D721Med (cell line): ENCODE results near the gene ZFPL1.
A peak's percentile ranks its signal among the peaks of the same experiment; 100 is the strongest.

Experiments
- DNase-seq: peaks from one replicate; pipeline ENCODE4 v3.0.0; 2011; ENCODE audit warnings: low spot score; ENCODE audit not compliant: insufficient read length
- FAIRE-seq: peaks from 2 replicates; lab custom pipeline; 2011; peaks lifted over from hg19 to GRCh38; lab: Jason Lieb, UNC
- TF ChIP-seq, protein P1 (sequence below): IDR thresholded peaks from 2 replicates; pipeline ENCODE4 v1.5.1; 2012; ENCODE audit warnings: mild to moderate bottlenecking, control low read depth; ENCODE audit not compliant: insufficient read depth; ENCODE audit errors: missing control alignments

Gene ZFPL1

DNA sequence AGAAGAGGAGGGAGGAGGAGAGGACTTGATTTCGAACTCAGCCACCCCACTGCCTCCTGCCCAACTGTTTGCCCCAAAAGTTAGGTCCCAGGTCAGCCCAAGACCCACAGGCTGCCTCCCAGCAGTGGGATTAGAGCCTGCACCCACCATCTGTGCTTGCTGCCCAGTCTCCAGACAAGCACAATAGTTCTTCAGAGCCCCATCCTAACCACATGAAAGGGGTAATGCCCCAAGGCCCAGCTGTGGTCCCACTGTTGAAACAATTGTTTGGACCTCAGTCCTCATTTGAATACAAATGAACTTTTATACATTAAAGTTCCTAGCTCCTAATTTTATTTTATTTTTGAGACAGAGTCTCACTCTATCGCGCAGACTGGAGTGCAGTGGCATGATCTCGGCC is 6.6 kb downstream of the ZFPL1 start:
- FAIRE-seq (no peak), DNase-seq (no peak)
- TF ChIP-seq, protein P1, sequence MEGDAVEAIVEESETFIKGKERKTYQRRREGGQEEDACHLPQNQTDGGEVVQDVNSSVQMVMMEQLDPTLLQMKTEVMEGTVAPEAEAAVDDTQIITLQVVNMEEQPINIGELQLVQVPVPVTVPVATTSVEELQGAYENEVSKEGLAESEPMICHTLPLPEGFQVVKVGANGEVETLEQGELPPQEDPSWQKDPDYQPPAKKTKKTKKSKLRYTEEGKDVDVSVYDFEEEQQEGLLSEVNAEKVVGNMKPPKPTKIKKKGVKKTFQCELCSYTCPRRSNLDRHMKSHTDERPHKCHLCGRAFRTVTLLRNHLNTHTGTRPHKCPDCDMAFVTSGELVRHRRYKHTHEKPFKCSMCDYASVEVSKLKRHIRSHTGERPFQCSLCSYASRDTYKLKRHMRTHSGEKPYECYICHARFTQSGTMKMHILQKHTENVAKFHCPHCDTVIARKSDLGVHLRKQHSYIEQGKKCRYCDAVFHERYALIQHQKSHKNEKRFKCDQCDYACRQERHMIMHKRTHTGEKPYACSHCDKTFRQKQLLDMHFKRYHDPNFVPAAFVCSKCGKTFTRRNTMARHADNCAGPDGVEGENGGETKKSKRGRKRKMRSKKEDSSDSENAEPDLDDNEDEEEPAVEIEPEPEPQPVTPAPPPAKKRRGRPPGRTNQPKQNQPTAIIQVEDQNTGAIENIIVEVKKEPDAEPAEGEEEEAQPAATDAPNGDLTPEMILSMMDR = no peak

DNA sequence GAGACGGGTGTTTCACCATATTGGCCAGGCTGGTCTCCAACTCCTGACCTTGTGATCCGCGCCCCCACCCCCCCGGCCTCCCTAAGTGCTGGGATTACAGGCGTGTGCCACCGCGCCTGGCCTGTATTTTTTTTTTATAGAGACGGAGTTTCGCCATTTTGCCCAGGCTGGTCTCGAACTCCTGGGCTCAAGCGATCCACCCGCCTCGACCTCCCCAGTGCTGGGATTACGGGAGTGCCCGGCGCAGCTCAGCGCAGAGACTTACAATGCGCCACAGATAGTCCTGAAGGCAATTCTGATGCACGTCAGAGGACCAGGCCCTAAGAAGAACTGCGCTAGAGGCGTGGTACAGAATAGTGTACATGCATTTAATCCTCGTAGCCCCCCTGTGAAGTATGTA is 11.4 kb downstream of the ZFPL1 start:
- FAIRE-seq (no peak), DNase-seq (no peak)
- TF ChIP-seq, protein P1 = no peak

DNA sequence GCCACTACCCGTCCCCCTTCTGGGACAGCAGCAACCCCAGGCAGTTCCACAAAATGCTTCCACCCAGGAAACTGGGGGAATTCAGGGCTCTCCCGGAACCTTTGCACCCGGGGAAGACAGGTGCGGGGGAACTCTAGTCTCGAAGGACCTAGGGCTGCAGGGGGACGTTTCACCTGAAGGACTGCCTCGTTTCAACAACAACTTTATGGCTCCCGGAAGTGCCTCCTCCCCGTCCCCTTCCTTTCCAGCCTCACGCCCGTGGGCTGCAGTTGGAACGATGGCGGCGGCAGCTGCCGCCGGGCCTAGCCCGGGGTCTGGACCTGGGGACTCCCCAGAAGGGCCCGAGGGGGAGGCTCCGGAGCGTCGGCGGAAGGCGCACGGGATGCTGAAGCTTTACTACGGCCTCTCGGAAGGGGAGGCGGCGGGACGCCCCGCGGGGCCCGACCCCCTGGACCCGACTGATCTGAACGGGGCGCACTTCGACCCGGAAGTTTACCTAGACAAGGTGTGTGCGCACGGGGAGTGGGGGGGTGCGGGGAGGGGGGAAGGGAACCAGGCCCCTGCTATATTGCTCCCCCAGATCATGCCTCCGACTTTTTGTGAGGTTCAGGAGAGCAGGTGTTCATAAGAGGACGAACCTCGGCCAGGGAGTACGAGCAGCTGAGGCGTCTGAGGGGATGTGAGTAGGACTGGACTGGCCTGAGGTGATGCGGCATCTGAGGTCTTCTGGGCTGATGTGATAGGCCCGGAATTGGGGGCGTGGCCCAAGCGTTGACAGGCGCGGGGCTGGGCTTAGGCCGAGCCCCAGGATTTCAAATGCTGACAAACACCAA is 12.2 kb downstream of the ZFPL1 start, which contains the start of gene VPS51:
TSS of gene VPS51 (plus strand) at position 241 of the 833 bp plus-strand sequence. CDS start at position 278, 37 bp downstream.
- FAIRE-seq (no peak), DNase-seq (peak; percentile 94)
- TF ChIP-seq, protein P1 = no peak

DNA sequence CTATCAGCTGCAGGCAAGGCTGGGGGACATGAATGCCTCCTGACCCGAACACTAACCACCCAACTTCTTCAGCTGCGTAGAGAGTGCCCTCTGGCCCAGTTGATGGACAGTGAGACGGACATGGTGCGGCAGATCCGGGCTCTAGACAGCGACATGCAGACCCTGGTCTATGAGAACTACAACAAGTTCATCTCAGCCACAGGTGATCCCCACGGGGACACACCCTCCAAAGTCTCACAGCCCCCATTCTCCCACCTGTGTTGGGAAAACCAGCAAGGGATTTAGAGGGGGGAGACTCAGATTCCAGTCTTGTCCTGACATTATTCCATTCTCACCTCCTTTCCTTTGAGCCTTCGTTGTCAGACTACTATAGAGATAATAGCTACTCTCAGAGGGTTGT is 12.9 kb downstream of the ZFPL1 start:
- no peak for FAIRE-seq
- DNase-seq = no peak
- TF ChIP-seq, protein P1 = no peak

DNA sequence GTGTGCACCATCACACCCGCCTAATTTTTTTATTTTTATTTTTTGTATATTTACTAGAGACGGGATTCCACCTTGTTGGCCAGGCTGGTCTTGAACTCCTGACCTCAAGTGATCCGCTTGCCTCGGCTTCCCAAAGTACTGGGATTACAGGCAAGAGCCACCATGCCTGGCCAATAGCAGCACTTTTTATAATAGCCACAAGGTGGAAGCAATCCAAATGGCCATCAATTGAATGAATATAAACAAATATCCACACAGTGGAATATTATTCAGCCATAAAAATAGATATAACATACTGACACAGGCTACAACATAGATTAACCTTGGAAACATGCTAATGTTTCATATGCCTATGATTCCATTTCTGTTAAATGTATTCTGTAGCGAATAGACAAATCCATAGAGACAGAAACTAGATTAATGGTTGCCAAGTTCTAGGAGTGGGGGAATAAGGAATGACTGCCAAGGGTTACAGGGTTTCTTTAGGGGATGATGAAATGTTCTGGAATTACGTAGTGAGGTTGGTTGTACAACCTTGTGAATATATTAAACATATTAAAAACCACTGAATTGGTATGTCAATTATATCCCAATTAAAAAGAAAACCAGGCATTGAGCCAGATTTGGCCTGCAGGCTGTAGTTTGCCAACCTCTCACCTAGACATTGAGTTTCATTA is 16.8 kb downstream of the ZFPL1 start:
- FAIRE-seq = no peak
- TF ChIP-seq, protein P1 = no peak

DNA sequence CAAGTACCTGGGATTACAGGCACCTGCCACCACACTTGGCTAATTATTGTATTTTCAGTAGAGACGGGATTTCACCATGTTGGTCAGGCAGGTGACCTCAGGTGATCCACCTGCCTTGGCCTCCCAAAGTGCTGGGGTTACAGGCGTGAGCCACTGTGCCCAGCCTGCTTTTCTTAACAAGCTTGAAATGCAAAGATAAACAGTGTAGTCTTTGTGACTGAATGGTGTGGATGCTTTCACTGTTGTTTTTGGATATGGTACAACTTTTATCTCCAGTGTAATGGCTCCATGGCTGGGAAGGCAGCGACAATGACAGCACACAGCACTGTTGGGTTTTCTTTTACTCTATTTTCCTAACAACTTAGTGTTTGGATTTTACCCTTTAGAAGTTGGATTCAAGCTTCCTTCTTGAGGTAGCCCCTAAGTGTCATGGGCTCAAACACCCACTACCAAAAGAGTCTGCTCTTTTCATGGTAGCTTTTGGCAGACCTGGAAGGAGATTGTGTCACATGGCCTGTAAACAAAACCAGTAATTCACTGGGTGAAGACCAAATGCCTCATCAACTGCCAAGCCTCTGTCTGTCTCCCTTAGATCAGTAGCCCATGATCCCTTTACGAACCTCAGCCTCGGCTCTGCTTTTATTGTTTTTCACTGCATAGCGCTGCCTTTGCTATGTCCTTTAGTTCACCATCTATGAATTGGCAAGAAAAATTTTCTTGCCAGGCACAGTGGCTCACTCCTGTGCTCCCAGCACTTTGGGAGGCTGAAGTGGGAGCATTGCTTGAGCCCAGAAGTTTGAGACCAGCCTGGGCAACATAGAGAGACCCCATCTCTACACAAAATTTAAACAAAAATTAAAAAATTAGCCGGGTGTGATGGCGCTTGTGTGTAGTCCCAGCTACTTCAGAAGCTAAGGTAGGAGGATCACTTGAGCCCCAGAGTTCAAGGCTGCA is 18.4 kb downstream of the ZFPL1 start:
- FAIRE-seq (no peak), DNase-seq (no peak)
- TF ChIP-seq, protein P1 = no peak

More for the DNA sequence above, 16.8 kb downstream of the ZFPL1 start:
- no peak for DNase-seq
